NT2/D1 (cell line): Measurements from ENCODE around the gene ACOT11.

Source experiments
- DNase-seq: peaks from one replicate; pipeline ENCODE4 v3.0.0-alpha.2; 2011; ENCODE audit warnings: low read depth, low spot score
- H3K27me3 ChIP-seq: 2 replicates; pipeline ENCODE4 v1.6.0; 2011; ENCODE audit warnings: mild to moderate bottlenecking; ENCODE audit not compliant: insufficient read length, insufficient read depth
- H3K36me3 ChIP-seq: 2 replicates; pipeline ENCODE4 v1.6.1; 2011; ENCODE audit warnings: mild to moderate bottlenecking, low read length, mixed read lengths; ENCODE audit not compliant: insufficient read depth, insufficient read length
- H3K4me1 ChIP-seq: 2 replicates; pipeline ENCODE4 v1.5.1; 2011; ENCODE audit not compliant: insufficient read depth, insufficient read length
- H3K4me3 ChIP-seq: 2 replicates; pipeline ENCODE4 v1.5.1; 2011; ENCODE audit warnings: low read depth; ENCODE audit not compliant: insufficient read length
- H3K9ac ChIP-seq: 2 replicates; pipeline ENCODE4 v1.6.0; 2011; ENCODE audit warnings: low read depth; ENCODE audit not compliant: insufficient read length
- H3K9me3 ChIP-seq: 2 replicates; pipeline ENCODE4 v1.5.1; 2011; ENCODE audit warnings: mild to moderate bottlenecking, low read length; ENCODE audit not compliant: insufficient read depth
- SUZ12 ChIP-seq: IDR thresholded peaks from 2 replicates; pipeline ENCODE4 v1.6.1; 2011; ENCODE audit not compliant: insufficient read length, insufficient read depth; ENCODE audit errors: extremely low read depth
- YY1 ChIP-seq: IDR thresholded peaks from 2 replicates; pipeline ENCODE4 v1.6.1; 2011; ENCODE audit not compliant: insufficient read length, insufficient read depth
- ZNF274 ChIP-seq: IDR thresholded peaks from 2 replicates; pipeline ENCODE4 v1.6.1; 2011; ENCODE audit warnings: mild to moderate bottlenecking, low read depth, low read length

ACOT11 gene

GRCh38 chr1:54604051-54604450 lies 56.0 kb downstream of the ACOT11 start:
- H3K27me3 ChIP-seq, result no peaks in the 10 kb centered on the region
- DNase-seq, result no peak
- H3K4me1 ChIP-seq, result peaks cover 13% of the 10 kb centered on the region
- no peak overlapping the region for H3K4me3 ChIP-seq
- no peak overlapping the region for H3K9ac ChIP-seq
- H3K9me3 ChIP-seq, result no peaks in the 10 kb centered on the region
- TF ChIP-seq SUZ12 (no peak), YY1 (no peak), ZNF274 (no peak)
- H3K36me3 ChIP-seq, result no peaks in the 10 kb centered on the region

GRCh38 chr1:54604572-54605370 lies 56.7 kb downstream of the ACOT11 start:
- Histone ChIP-seq H3K27me3 (no peaks in the 10 kb centered on the region), H3K4me3 (no peak overlapping the region), H3K9me3 (no peaks in the 10 kb centered on the region), H3K9ac (no peak overlapping the region), H3K4me1 (peaks cover 17% of the 10 kb centered on the region), H3K36me3 (no peaks in the 10 kb centered on the region)
- TF ChIP-seq SUZ12 (no peak), YY1 (no peak), ZNF274 (no peak)
- no peak for DNase-seq

GRCh38 chr1:54606096-54606989 lies 58.3 kb downstream of the ACOT11 start:
- DNase-seq, result no peak
- H3K4me3 ChIP-seq, result no peak overlapping the region
- H3K4me1 ChIP-seq, result peaks cover 24% of the 10 kb centered on the region
- H3K27me3 ChIP-seq, result no peaks in the 10 kb centered on the region
- H3K9me3 ChIP-seq, result no peaks in the 10 kb centered on the region
- H3K9ac ChIP-seq, result no peak overlapping the region
- TF ChIP-seq YY1 (no peak), ZNF274 (no peak), SUZ12 (no peak)
- no peaks in the 10 kb centered on the region for H3K36me3 ChIP-seq

GRCh38 chr1:54606990-54607325 lies 58.9 kb downstream of the ACOT11 start:
- Histone ChIP-seq H3K4me1 (peaks cover 26% of the 10 kb centered on the region), H3K4me3 (no peak overlapping the region), H3K27me3 (no peaks in the 10 kb centered on the region), H3K9ac (no peak overlapping the region), H3K9me3 (no peaks in the 10 kb centered on the region), H3K36me3 (no peaks in the 10 kb centered on the region)
- no peak for DNase-seq
- TF ChIP-seq SUZ12, result no peak
- no peak for TF ChIP-seq ZNF274
- TF ChIP-seq YY1, result no peak

- peaks cover 24% of the 10 kb centered on the region for H3K4me1 ChIP-seq
- no peak for DNase-seq
- no peaks in the 10 kb centered on the region for H3K27me3 ChIP-seq
- no peak overlapping the region for H3K9ac ChIP-seq
- H3K4me3 ChIP-seq, result no peak overlapping the region
- TF ChIP-seq SUZ12, result no peak
- no peak for TF ChIP-seq YY1
- no peak for TF ChIP-seq ZNF274
- H3K9me3 ChIP-seq, result no peaks in the 10 kb centered on the region
- H3K36me3 ChIP-seq, result no peaks in the 10 kb centered on the region
These were observed 60.0 kb downstream of the ACOT11 start for GRCh38 chr1:54607821-54608565.

GRCh38 chr1:54608566-54609230 lies 60.7 kb downstream of the ACOT11 start:
- no peaks in the 10 kb centered on the region for H3K36me3 ChIP-seq
- H3K4me1 ChIP-seq, result peaks cover 24% of the 10 kb centered on the region
- TF ChIP-seq YY1, result no peak
- TF ChIP-seq SUZ12, result no peak
- TF ChIP-seq ZNF274, result no peak
- H3K9ac ChIP-seq, result no peak overlapping the region
- H3K4me3 ChIP-seq, result no peak overlapping the region
- no peaks in the 10 kb centered on the region for H3K9me3 ChIP-seq
- no peak for DNase-seq
- H3K27me3 ChIP-seq, result no peaks in the 10 kb centered on the region
